IMR-90 (cell line): ENCODE data around the gene NEDD1. TPM values are rescaled to one million over a fixed set of nuclear protein-coding genes. Genes with fewer than 3 reads are reported as not detected.
A peak's percentile ranks its signal among the peaks of the same experiment; 100 is the strongest.

Experiments
- ATAC-seq: fragments of 200-7000 bp; cut with Tn5 transposase; 2 replicates; pipeline ENCODE4 v1.9.1; 2020; ENCODE audit warnings: low read depth, mild to moderate bottlenecking, moderate library complexity
- BruUV-seq: library from RNA; stranded (reverse); fragments of 400-500 nt; replicated peaks from 2 replicates; lab custom pipeline; 2021; lab: Mats Ljungman, UMichigan
- CTCF ChIA-PET: fragments of 300-600 bp; formaldehyde crosslinking; extraction: SDS; loops from one replicate; lab custom pipeline; 2021; ENCODE audit warnings: antibody characterized with exemption; lab: Yijun Ruan, JAX
- POLR2A ChIA-PET: fragments of 300-600 bp; sonication (Branson Sonifier 250); formaldehyde crosslinking; loops from one replicate; lab custom pipeline; 2022; ENCODE audit warnings: antibody characterized with exemption; ENCODE audit not compliant: unreplicated experiment; lab: Charles Lee
- DNase-seq: peaks from one replicate; pipeline ENCODE4 v3.0.0; 2013
- H2AFZ ChIP-seq: replicated peaks from 2 replicates; pipeline ENCODE3; 2013; ENCODE audit warnings: low read length, mild to moderate bottlenecking; ENCODE audit not compliant: poor library complexity
- H2AK5ac ChIP-seq: 2 replicates; pipeline ENCODE4 v1.6.1; 2013; ENCODE audit warnings: low read depth, low read length, inconsistent platforms
- H2AK9ac ChIP-seq: replicated peaks from 2 replicates; pipeline ENCODE3; 2013; ENCODE audit warnings: mild to moderate bottlenecking, low read depth, low read length, moderate library complexity; ENCODE audit not compliant: poor library complexity
- H2BK120ac ChIP-seq: 2 replicates; pipeline ENCODE4 v1.6.1; 2013; ENCODE audit warnings: low read depth, low read length, inconsistent platforms
- H2BK15ac ChIP-seq: 3 replicates; pipeline ENCODE4 v1.6.1; 2013; ENCODE audit warnings: low read depth, low read length, inconsistent platforms
- H2BK20ac ChIP-seq: 2 replicates; pipeline ENCODE4 v1.6.1; 2013; ENCODE audit warnings: low read depth, mild to moderate bottlenecking, inconsistent platforms, low read length, moderate library complexity
- H2BK5ac ChIP-seq: 2 replicates; pipeline ENCODE4 v1.6.1; 2013; ENCODE audit warnings: mild to moderate bottlenecking, low read depth, low read length, inconsistent platforms; ENCODE audit not compliant: poor library complexity, severe bottlenecking
- H3K14ac ChIP-seq: replicated peaks from 2 replicates; pipeline ENCODE4 v1.6.1; 2013; ENCODE audit warnings: low read depth, low read length, inconsistent platforms
- H3K18ac ChIP-seq: 2 replicates; pipeline ENCODE4 v1.6.1; 2013; ENCODE audit warnings: low read depth, low read length, control low read depth
- H3K23ac ChIP-seq: 2 replicates; pipeline ENCODE4 v1.6.1; 2013; ENCODE audit warnings: low read depth, low read length, inconsistent platforms
- H3K27ac ChIP-seq: 2 replicates; pipeline ENCODE4 v1.5.1; 2013; ENCODE audit warnings: mild to moderate bottlenecking, control low read depth, low read length; ENCODE audit not compliant: insufficient read depth
- H3K27me3 ChIP-seq: 2 replicates; pipeline ENCODE4 v1.6.1; 2013; ENCODE audit warnings: low read length; ENCODE audit not compliant: control insufficient read depth, insufficient read depth
- H3K36me3 ChIP-seq: 2 replicates; pipeline ENCODE4 v1.6.1; 2013; ENCODE audit warnings: low read length, mixed read lengths; ENCODE audit not compliant: control insufficient read depth, insufficient read depth
- H3K4ac ChIP-seq: 2 replicates; pipeline ENCODE4 v1.6.1; 2013; ENCODE audit warnings: low read depth, low read length, inconsistent platforms
- H3K4me1 ChIP-seq: 2 replicates; pipeline ENCODE4 v1.6.1; 2013; ENCODE audit warnings: low read length, mixed read lengths; ENCODE audit not compliant: control insufficient read depth, insufficient read depth
- H3K4me2 ChIP-seq: 2 replicates; pipeline ENCODE4 v1.6.1; 2013; ENCODE audit warnings: low read depth, mild to moderate bottlenecking, control low read depth, low read length, moderate library complexity
- H3K4me3 ChIP-seq: 2 replicates; pipeline ENCODE4 v1.5.1; 2013; ENCODE audit warnings: low read depth, mild to moderate bottlenecking, control low read depth, low read length, moderate library complexity; ENCODE audit not compliant: insufficient read depth
- H3K56ac ChIP-seq: 2 replicates; pipeline ENCODE4 v1.6.1; 2013; ENCODE audit warnings: low read length, inconsistent platforms; ENCODE audit not compliant: insufficient read depth; ENCODE audit errors: extremely low read depth
- H3K79me1 ChIP-seq, 2 experiments: 2 replicates each; pipeline ENCODE4 v1.6.1; 2013; ENCODE audit warnings: low read length in 2 of 2, inconsistent platforms in 1 of 2, low read depth in 1 of 2
- H3K9ac ChIP-seq: 2 replicates; pipeline ENCODE4 v1.6.1; 2013; ENCODE audit warnings: low read depth, low read length, control low read depth
- H3K9me1 ChIP-seq: 2 replicates; pipeline ENCODE4 v1.6.1; 2013; ENCODE audit warnings: low read length, inconsistent platforms; ENCODE audit not compliant: insufficient read depth
- H3K9me3 ChIP-seq: 2 replicates; pipeline ENCODE4 v1.6.1; 2013; ENCODE audit warnings: low read length; ENCODE audit not compliant: control insufficient read depth, insufficient read depth
- H4K20me1 ChIP-seq: 2 replicates; pipeline ENCODE4 v1.6.1; 2013; ENCODE audit warnings: low read length, inconsistent platforms; ENCODE audit not compliant: insufficient read depth
- H4K5ac ChIP-seq: 2 replicates; pipeline ENCODE4 v1.6.1; 2013; ENCODE audit warnings: mild to moderate bottlenecking, low read depth, low read length, control low read depth
- H4K8ac ChIP-seq, 2 experiments: 2 replicates each; pipeline ENCODE4 v1.6.1; 2013; ENCODE audit warnings: low read depth in 2 of 2, low read length in 2 of 2, control low read depth in 1 of 2, inconsistent platforms in 1 of 2
- H4K91ac ChIP-seq: 2 replicates; pipeline ENCODE4 v1.6.1; 2013; ENCODE audit warnings: low read depth, low read length, inconsistent platforms; ENCODE audit not compliant: insufficient read depth
- BHLHE40 ChIP-seq: fragments of 150-350 bp; IDR thresholded peaks from 2 replicates; pipeline ENCODE4 v1.6.1; 2016; ENCODE audit warnings: mild to moderate bottlenecking, low read depth, low read length
- CHD1 ChIP-seq: IDR thresholded peaks from 2 replicates; pipeline ENCODE4 v1.6.1; 2012; ENCODE audit warnings: low read depth, low read length, improper control_type of control experiment
- MAFK ChIP-seq: IDR thresholded peaks from 2 replicates; pipeline ENCODE4 v1.6.1; 2012; ENCODE audit warnings: low read depth, low read length, improper control_type of control experiment
- RCOR1 ChIP-seq: IDR thresholded peaks from 2 replicates; pipeline ENCODE4 v1.6.1; 2012; ENCODE audit warnings: mild to moderate bottlenecking, low read length, improper control_type of control experiment; ENCODE audit not compliant: insufficient replicate concordance
- WGBS, 2 experiments: methylation state at CpG; one replicate each; pipeline versions ENCODE4 v1.1.5 to v1.1.7; 2013; ENCODE audit warnings: missing lambda C conversion rate in 2 of 2; ENCODE audit not compliant: insufficient read length in 1 of 2; ENCODE audit errors: extremely low coverage in 2 of 2; 5-methylcytosine and 5-hydroxymethylcytosine counted together
- dilution Hi-C: fragments of 300-500 bp; cut with HindIII; formaldehyde crosslinking; loops from one replicate; pipeline ENCODE4 v1.14.3; 2018; ENCODE audit warnings: low sequenced_read_pairs; ENCODE audit not compliant: unreplicated experiment
- in situ Hi-C: fragments of 300-500 bp; cut with MboI; formaldehyde crosslinking; loops from 3 replicates; pipeline ENCODE4 v1.14.3; 2019; ENCODE audit warnings: low sequenced_read_pairs, inconsistent platforms, mixed read lengths
- intact Hi-C: fragments of 100-400 bp; cut with micrococcal nuclease; formaldehyde crosslinking; loops from 2 replicates; pipeline ENCODE4 v1.10.0; 2022
- polyA plus RNA-seq, 3 experiments: library from polyadenylated mRNA; depleted of rRNA; stranded (reverse); fragments of >200 nt; gene quantifications; 2 replicates each; pipeline ENCODE4 v1.2.3, GENCODE V29; 2012; ENCODE audit warnings: low replicate concordance in 1 of 3
- total RNA-seq: library from RNA; depleted of rRNA; stranded (reverse); fragments of >200 nt; gene quantifications from 2 replicates; pipeline ENCODE4 v1.2.3, GENCODE V29; 2012

NEDD1 gene
- total and polyA plus RNA-seq, 2 of the 4 experiments (the other 2 are of a cell fraction), result 10.0 to 48.0 TPM

DNA sequence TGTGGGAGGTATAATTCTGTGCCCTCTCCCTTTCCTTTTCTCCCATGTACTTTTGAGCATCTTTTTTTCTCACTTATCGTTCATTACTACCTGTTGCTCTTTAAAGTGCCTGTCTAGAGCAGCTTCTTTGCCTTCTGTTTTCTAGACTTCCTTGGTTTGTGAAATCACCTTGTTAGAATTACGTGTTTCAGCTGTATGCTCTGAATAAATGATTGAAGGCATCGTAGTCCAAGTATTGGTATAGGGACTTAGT lies 1.3 kb downstream of the NEDD1 start (continued):
- TF ChIP-seq RCOR1 (no peak), BHLHE40 (no peak)

- Histone ChIP-seq H4K91ac (no peak overlapping the region), H3K9me1 (peaks cover 4% of the 10 kb centered on the region), H3K4me2 (no peak overlapping the region), H2BK15ac (no peak overlapping the region), H3K27ac (no peak overlapping the region), H3K36me3 (no peaks in the 10 kb centered on the region), H3K79me1 (peaks cover 40 to 51% of the 10 kb centered on the region in 2 experiments), H3K9ac (no peak overlapping the region), H2BK20ac (no peak overlapping the region), H2BK5ac (no peak overlapping the region), H3K18ac (no peak overlapping the region), H3K9me3 (no peaks in the 10 kb centered on the region), H3K23ac (no peak overlapping the region), H2BK120ac (no peak overlapping the region), H3K14ac (no peak overlapping the region), H3K4ac (no peak overlapping the region), H3K4me3 (no peak overlapping the region), H4K5ac (no peak overlapping the region), H2AK9ac (no peak overlapping the region), H4K20me1 (no peaks in the 10 kb centered on the region), H2AFZ (no peak overlapping the region), H3K27me3 (no peaks in the 10 kb centered on the region), H3K4me1 (peaks cover 5% of the 10 kb centered on the region; the same call in 1 of the 2 replicates), H4K8ac (no peak overlapping the region), H2AK5ac (no peak overlapping the region), H3K56ac (no peak overlapping the region)
- no peak for ATAC-seq
- in situ Hi-C loops, result no loop called here
- WGBS, 2 experiments, result no CpG with 5 or more reads among the region's 2 CpGs
- POLR2A ChIA-PET, result no interaction called here
- TF ChIP-seq MAFK, result peak; percentile 59; the same call in 1 of the 2 replicates
- no peak for TF ChIP-seq CHD1
- intact Hi-C loops, result no loop called here
- no TSS peak for BruUV-seq
- dilution Hi-C loops, result no loop called here
- CTCF ChIA-PET, result no interaction called here
- no peak for DNase-seq
Observed at GRCh38 chr12:96912261-96912660, 5.2 kb downstream of the NEDD1 start.
